ENCODE results near the gene NPEPL1.
A peak's percentile ranks its signal among the peaks of the same experiment; 100 is the strongest.

NPEPL1 gene

GRCh38 chr20:58664883-58665282 is 27.7 kb upstream of the NPEPL1 start:
- CTCF ChIA-PET: interaction anchor here (0.8 to 2.0 kb wide), 4 partner anchors 8 to 18 kb away, joined by 3 to 6 read pairs (median 4); no protein-coding TSS in a partner anchor
- POLR2A ChIA-PET: no interaction called here
- TF ChIP-seq CTCF (IDR thresholded peaks at IDR 0.05; ENCODE audit: control extremely low read depth, extremely low read depth, low read depth, missing control alignments): no peak
- DNase-seq (ENCODE audit: extremely low spot score): no peak

- ChIA-PET CTCF (no interaction called here), POLR2A (no interaction called here)
- TF ChIP-seq CTCF (IDR thresholded peaks at IDR 0.05; ENCODE audit: control extremely low read depth, extremely low read depth, low read depth, missing control alignments): no peak
- DNase-seq (ENCODE audit: extremely low spot score): no peak
These were observed 27.0 kb upstream of the NPEPL1 start for GRCh38 chr20:58665606-58666005.

- no peak for DNase-seq (ENCODE audit: extremely low spot score)
- ChIA-PET POLR2A (no interaction called here), CTCF (interaction anchor here (1.1 to 1.3 kb wide), 2 partner anchors 11 to 15 kb away, joined by 5 to 6 read pairs; partner anchors contain the start of gene STX16)
- no peak for TF ChIP-seq CTCF (IDR thresholded peaks at IDR 0.05; ENCODE audit: control extremely low read depth, extremely low read depth, low read depth, missing control alignments)
These were observed 25.9 kb upstream of the NPEPL1 start for GRCh38 chr20:58666702-58667101.

GRCh38 chr20:58667975-58668374 is 24.6 kb upstream of the NPEPL1 start:
- TF ChIP-seq CTCF (IDR thresholded peaks at IDR 0.05; ENCODE audit: control extremely low read depth, extremely low read depth, low read depth, missing control alignments): no peak
- no peak for DNase-seq (ENCODE audit: extremely low spot score)
- ChIA-PET CTCF (interaction anchor here (1.0 to 1.3 kb wide), 2 partner anchors 12 to 25 kb away, joined by 4 to 5 read pairs; no protein-coding TSS in a partner anchor), POLR2A (no interaction called here)

- POLR2A ChIA-PET: no interaction called here
- CTCF ChIA-PET: interaction anchor here (1.3 kb wide), 1 partner anchor 14 kb away, joined by 4 read pairs; no protein-coding TSS in a partner anchor
- no peak for DNase-seq (ENCODE audit: extremely low spot score)
- TF ChIP-seq CTCF (IDR thresholded peaks at IDR 0.05; ENCODE audit: control extremely low read depth, extremely low read depth, low read depth, missing control alignments): no peak
These were observed 23.7 kb upstream of the NPEPL1 start for GRCh38 chr20:58668901-58669286.

- DNase-seq (ENCODE audit: extremely low spot score): peak; percentile 59
- no peak for TF ChIP-seq CTCF (IDR thresholded peaks at IDR 0.05; ENCODE audit: control extremely low read depth, extremely low read depth, low read depth, missing control alignments)
- ChIA-PET CTCF (interaction anchor here (1.3 kb wide), 1 partner anchor 15 kb away, joined by 4 read pairs; no protein-coding TSS in a partner anchor), POLR2A (no interaction called here)
These were observed 23.2 kb upstream of the NPEPL1 start for GRCh38 chr20:58669287-58670006.

All from GM10248 (cell line).